Colonic mucosa (tissue), 4 donors: ENCODE results near the gene YBX2. TPM values are rescaled to one million over a fixed set of nuclear protein-coding genes. Genes with fewer than 3 reads are reported as not detected.

Source experiments
- DNase-seq: peaks from one replicate; pipeline ENCODE4 v3.0.0-alpha.2; 2020
- H3K27ac ChIP-seq: fragments of 200-600 bp; one replicate; pipeline ENCODE4 v1.8.0; 2021
- H3K27me3 ChIP-seq: fragments of 200-600 bp; one replicate; pipeline ENCODE4 v1.8.0; 2021
- H3K36me3 ChIP-seq: fragments of 200-600 bp; one replicate; pipeline ENCODE4 v1.8.0; 2021
- H3K4me1 ChIP-seq: fragments of 200-600 bp; one replicate; pipeline ENCODE4 v1.8.0; 2021; ENCODE audit warnings: mild to moderate bottlenecking
- H3K4me3 ChIP-seq: fragments of 200-600 bp; one replicate; pipeline ENCODE4 v1.8.0; 2021
- H3K9ac ChIP-seq, 2 donors: one replicate each; pipeline ENCODE4 v1.7.0; 2013; ENCODE audit warnings: control low read depth in 2 of 2, low read depth in 2 of 2, low read length in 2 of 2
- H3K9me3 ChIP-seq: fragments of 200-600 bp; one replicate; pipeline ENCODE4 v1.8.0; 2021
- intact Hi-C: fragments of 100-400 bp; cut with DNase I; formaldehyde crosslinking; loops from one replicate; pipeline ENCODE4 v1.14.1; 2022
- total RNA-seq, 2 donors: library from RNA; stranded (reverse); fragmentation: NEBNext Ultra II Directional in 1 of 2; extraction: Animal tissue kit (Norgen Biotek cat#: 25700) in 1 of 2; gene quantifications; one replicate each; pipeline ENCODE4 v1.2.1, GENCODE V29; 2021
- TF ChIP-seq, protein P1 (sequence below): fragments of 200-600 bp; IDR thresholded peaks from one replicate; pipeline ENCODE4 v1.8.0; 2022; ENCODE audit warnings: antibody characterized with exemption, mild to moderate bottlenecking
- donor health status: healthy.
- donor health status: DM: no; HTN: no; CAD: no.
- donor health status: DM: no; HTN: no; CAD: no.

The YBX2 gene
- total RNA-seq, 2 donors from 2014 or later, result 22.1 to 40.4 TPM

DNA sequence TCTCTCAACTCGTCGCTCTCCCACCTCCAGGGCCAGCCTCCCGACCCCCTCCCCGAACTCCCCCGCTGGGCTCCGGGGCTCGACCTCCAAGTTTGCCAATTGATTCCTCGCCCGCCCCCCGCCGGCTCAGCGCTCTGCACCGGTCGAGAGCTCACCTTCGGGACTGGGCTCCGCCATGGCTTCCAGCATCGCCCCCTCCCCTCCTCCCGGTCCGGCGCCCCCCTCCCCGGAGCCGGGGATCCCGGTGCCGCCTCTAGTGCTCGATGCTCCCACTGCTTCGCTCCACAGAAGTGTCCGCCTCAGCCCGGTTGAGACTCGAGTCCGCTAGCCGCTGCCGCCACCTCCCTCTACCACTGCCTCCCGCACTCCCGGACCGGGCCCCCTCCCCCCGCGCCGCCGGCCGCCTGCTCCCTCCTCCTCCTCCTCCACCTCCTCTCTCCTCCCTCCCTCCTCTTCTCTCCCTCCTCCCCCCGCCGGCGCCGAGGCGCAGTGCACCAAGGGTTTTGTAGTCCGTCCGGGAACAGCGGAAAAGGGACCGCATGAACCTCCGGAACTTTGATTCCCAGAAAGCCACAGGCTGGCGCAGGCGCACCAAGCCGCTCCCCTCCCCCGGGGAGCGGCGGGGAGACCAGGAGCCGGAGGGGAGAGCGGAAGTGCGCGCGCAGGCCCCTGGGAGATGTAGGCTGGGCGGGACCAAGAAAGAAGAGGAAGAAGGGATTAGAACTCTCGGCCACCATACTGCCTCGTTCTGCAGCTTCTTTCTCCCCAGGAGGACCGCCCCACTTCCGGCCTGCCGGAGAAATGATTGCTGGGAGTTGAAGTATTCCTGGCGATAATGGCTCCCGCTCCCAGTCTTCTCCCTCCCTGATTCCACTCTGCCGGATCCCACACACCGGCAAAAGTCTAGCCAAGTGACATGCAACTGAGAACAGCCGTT is 55.1 kb downstream of the YBX2 start, which contains the start of gene PHF23:
Gene PHF23, minus strand, starts transcription at position 367 of the 937 bp plus-strand sequence. Its CDS starts 178 bp downstream, at position 189.
- no peaks in the 10 kb centered on the region for H3K9me3 ChIP-seq
- peak within 1 kb of the TSS; percentile 94 to 100 for H3K9ac ChIP-seq
- intact Hi-C loops, result no loop called here
- H3K36me3 ChIP-seq, result peaks cover 5% of the 10 kb centered on the region
- peak within 1 kb of the TSS; percentile 99 for H3K27ac ChIP-seq
- TF ChIP-seq, protein P1, sequence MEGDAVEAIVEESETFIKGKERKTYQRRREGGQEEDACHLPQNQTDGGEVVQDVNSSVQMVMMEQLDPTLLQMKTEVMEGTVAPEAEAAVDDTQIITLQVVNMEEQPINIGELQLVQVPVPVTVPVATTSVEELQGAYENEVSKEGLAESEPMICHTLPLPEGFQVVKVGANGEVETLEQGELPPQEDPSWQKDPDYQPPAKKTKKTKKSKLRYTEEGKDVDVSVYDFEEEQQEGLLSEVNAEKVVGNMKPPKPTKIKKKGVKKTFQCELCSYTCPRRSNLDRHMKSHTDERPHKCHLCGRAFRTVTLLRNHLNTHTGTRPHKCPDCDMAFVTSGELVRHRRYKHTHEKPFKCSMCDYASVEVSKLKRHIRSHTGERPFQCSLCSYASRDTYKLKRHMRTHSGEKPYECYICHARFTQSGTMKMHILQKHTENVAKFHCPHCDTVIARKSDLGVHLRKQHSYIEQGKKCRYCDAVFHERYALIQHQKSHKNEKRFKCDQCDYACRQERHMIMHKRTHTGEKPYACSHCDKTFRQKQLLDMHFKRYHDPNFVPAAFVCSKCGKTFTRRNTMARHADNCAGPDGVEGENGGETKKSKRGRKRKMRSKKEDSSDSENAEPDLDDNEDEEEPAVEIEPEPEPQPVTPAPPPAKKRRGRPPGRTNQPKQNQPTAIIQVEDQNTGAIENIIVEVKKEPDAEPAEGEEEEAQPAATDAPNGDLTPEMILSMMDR, result no peak
- peaks cover 28% of the 10 kb centered on the region for H3K4me1 ChIP-seq
- H3K4me3 ChIP-seq, result peak within 1 kb of the TSS; percentile 95
- peak; percentile 100 for DNase-seq
- H3K27me3 ChIP-seq, result no peaks in the 10 kb centered on the region

DNA sequence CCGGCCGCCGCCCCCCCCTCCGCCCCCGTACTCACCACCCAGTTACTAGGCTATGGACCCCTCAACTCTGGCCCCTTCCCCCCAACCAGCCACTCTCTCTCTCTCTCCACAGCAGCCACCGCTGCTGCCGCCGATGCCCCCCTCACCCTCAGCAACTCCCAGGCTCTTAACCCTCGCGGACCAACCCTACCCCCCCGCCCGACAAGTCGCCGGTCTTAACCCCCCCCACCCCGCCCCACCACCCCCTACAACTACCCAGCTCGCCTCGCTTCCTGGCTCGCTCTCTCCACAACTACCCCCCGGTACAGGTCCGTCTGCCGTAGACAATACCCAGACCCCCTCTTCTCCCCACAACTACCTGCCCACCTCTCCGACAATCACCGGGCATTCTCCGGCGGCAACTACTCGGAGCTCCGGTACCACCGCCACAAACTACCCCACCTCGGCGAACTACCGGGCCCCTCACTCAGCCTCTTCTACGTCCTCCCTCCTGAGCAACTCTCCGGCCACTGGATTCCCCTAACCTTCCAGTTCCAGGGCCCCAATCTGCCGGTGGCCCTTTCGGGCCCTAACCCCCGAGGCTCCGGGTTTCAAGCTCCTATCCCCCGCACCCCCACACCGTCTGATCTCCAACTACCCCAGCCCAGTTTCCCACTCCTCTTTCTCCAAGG is 55.9 kb downstream of the YBX2 start:
- Histone ChIP-seq H3K4me3 (peak overlapping the region; percentile 95), H3K9ac (peak overlapping the region; percentile 94 to 99), H3K9me3 (no peaks in the 10 kb centered on the region), H3K4me1 (peaks cover 28% of the 10 kb centered on the region), H3K27me3 (no peaks in the 10 kb centered on the region), H3K27ac (peak overlapping the region; percentile 99), H3K36me3 (peaks cover 5% of the 10 kb centered on the region)
- no peak for DNase-seq
- TF ChIP-seq, protein P1, result no peak
- intact Hi-C loops, result no loop called here

Other genes starting within 250 kb of the YBX2 start
- 1 to 10 TPM in 1 of 2 donors, under 1 TPM in 1; 0.96 to 9.7 TPM for gene CLEC10A, start 214.4 kb downstream of the YBX2 start, total RNA-seq
- under 1 TPM; 0.45 to 0.49 TPM for gene ASGR2, start 179.8 kb downstream of the YBX2 start, total RNA-seq
- gene ASGR1, start 115.3 kb downstream of the YBX2 start, total RNA-seq, result 1 to 10 TPM in 1 of 2 donors, under 1 TPM in 1; 0.47 to 1.1 TPM
- 1 to 10 TPM; 4.8 to 5.6 TPM for gene DLG4, start 74.8 kb downstream of the YBX2 start, total RNA-seq
- gene ACADVL, start 74.7 kb downstream of the YBX2 start, total RNA-seq, result 100 to 1,000 TPM; 606 to 859 TPM
- 10 to 100 TPM; 32.4 to 42.4 TPM for gene DVL2, start 60.1 kb downstream of the YBX2 start, total RNA-seq
- 10 to 100 TPM; 29.8 to 38.6 TPM for gene PHF23, start 55.2 kb downstream of the YBX2 start, total RNA-seq
- 100 to 1,000 TPM; 378 to 513 TPM for gene GABARAP, start 52.2 kb downstream of the YBX2 start, total RNA-seq
- 100 to 1,000 TPM; 124 to 145 TPM for gene CTDNEP1, start 42.9 kb downstream of the YBX2 start, total RNA-seq
- gene ELP5, start 42.4 kb downstream of the YBX2 start, total RNA-seq, result 10 to 100 TPM; 34.4 to 77.9 TPM
- 100 to 1,000 TPM; 798 to 919 TPM for gene CLDN7, start 32.2 kb downstream of the YBX2 start, total RNA-seq
- 1 to 10 TPM; 1.9 to 5.7 TPM for gene SLC2A4, start 12.9 kb downstream of the YBX2 start, total RNA-seq
- gene EIF5A, start 13.0 kb upstream of the YBX2 start, total RNA-seq, result 100 to 1,000 TPM; 367 to 917 TPM
- 10 to 100 TPM; 53.8 to 85.7 TPM for gene GPS2, start 20.7 kb upstream of the YBX2 start, total RNA-seq
- 10 to 100 TPM; 30.2 to 55.8 TPM for gene NEURL4, start 34.7 kb upstream of the YBX2 start, total RNA-seq
- 10 to 100 TPM in 1 of 2 donors, 1 to 10 TPM in 1; 7.4 to 12.1 TPM for gene ACAP1, start 41.9 kb upstream of the YBX2 start, total RNA-seq
- gene KCTD11, start 57.5 kb upstream of the YBX2 start, total RNA-seq, result 10 to 100 TPM in 1 of 2 donors, 1 to 10 TPM in 1; 5.6 to 12.6 TPM
- not detected for gene TMEM95, start 60.5 kb upstream of the YBX2 start, total RNA-seq
- gene TNK1, start 86.5 kb upstream of the YBX2 start, total RNA-seq, result 10 to 100 TPM; 18.0 to 22.6 TPM
- 10 to 100 TPM; 11.0 to 12.0 TPM for gene PLSCR3, start 99.9 kb upstream of the YBX2 start, total RNA-seq
- 100 to 1,000 TPM in 1 of 2 donors, 10 to 100 TPM in 1; 88.2 to 101 TPM for gene TMEM256, start 109.5 kb upstream of the YBX2 start, total RNA-seq
- 1 to 10 TPM; 2.5 to 5.0 TPM for gene NLGN2, start 113.2 kb upstream of the YBX2 start, total RNA-seq
- gene SPEM1, start 125.7 kb upstream of the YBX2 start, total RNA-seq, result not detected
- not detected for gene SPEM2, start 131.0 kb upstream of the YBX2 start, total RNA-seq
- not detected for gene SPEM3, start 134.2 kb upstream of the YBX2 start, total RNA-seq
- 10 to 100 TPM; 20.4 to 20.6 TPM for gene TMEM102, start 140.8 kb upstream of the YBX2 start, total RNA-seq
- 1 to 10 TPM; 1.2 to 1.6 TPM for gene FGF11, start 144.9 kb upstream of the YBX2 start, total RNA-seq
- 1 to 10 TPM; 4.3 to 6.1 TPM for gene CHRNB1, start 150.4 kb upstream of the YBX2 start, total RNA-seq
- 10 to 100 TPM; 12.9 to 26.7 TPM for gene ZBTB4, start 185.0 kb upstream of the YBX2 start, total RNA-seq
- not detected for gene SLC35G6, start 186.8 kb upstream of the YBX2 start, total RNA-seq
- gene POLR2A, start 189.7 kb upstream of the YBX2 start, total RNA-seq, result 100 to 1,000 TPM in 1 of 2 donors, 10 to 100 TPM in 1; 73.5 to 137 TPM